ENCODE data around the gene HOXB4.

Gene HOXB4

GRCh38 chr17:48615047-48615962 is 37.2 kb upstream of the HOXB4 start, which contains the start of gene HOXB8:
Gene HOXB8 (minus strand): TSS chr17:48615292. CDS start chr17:48614704, 588 bp downstream.
- DNase-seq (ENCODE audit: low read depth): no peak

- no peak for DNase-seq (ENCODE audit: low read depth)
Observed at GRCh38 chr17:48613862-48614694, 35.9 kb upstream of the HOXB4 start.

- no peak for DNase-seq (ENCODE audit: low read depth)
Observed at GRCh38 chr17:48612854-48613691, 34.9 kb upstream of the HOXB4 start.

DNA sequence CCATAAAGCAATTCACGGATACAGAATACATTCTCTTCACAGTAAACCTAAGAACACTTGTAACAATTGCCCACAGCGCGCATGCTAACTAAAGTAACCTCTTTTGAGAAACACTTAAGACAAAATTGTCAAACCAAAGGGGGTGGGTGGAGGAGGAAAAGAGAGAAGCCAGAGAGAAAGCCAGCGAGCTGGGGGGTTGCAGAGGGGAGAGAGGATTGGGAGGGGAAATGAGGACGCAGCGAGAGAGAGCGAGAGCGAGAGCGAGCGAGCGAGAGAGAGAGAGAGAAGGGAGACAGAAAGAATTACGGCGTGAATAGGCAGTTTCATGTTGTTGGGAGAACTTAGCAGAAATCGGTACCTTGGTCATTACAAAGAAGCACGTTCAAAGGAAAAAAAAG is 34.3 kb upstream of the HOXB4 start:
- DNase-seq (ENCODE audit: low read depth): no peak

DNA sequence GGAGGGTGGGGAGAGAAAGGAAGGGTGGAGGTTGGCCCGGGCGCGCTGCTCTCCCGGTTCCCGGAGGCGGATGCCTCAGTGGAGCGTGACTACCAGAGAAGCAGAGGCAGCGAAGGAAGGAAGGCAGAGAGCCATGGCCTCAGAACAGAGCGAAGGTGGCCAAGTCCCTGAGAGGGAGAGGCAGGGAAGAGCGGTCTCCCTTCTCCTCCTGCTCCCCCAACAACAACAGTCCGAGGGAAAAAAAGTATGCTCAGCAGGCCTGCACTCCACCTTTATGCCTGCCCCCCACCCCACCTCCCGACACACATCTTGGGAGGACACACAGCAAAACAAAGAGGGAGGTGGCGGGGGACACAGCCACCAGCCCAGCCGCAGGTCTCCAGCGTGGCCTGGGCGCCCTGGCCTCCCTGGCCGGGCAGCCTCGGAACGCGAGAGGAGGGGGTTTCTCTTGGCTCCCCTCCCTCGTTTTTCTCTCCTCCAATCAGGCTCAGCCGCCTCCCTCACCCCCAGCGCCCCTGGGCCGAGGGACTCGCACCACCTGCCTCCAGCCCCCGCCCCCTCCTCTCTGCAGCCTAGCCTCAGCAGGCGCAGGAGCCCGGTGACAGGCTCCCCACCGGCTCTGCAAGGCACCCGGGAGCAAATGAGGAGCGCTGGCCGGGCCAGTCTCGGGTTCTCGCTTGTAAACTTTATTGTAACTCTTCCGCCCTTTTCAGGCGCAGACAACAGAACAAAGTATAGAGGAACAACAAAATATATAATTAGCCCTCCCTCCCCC is 33.7 kb upstream of the HOXB4 start:
- DNase-seq (ENCODE audit: low read depth): no peak

DNA sequence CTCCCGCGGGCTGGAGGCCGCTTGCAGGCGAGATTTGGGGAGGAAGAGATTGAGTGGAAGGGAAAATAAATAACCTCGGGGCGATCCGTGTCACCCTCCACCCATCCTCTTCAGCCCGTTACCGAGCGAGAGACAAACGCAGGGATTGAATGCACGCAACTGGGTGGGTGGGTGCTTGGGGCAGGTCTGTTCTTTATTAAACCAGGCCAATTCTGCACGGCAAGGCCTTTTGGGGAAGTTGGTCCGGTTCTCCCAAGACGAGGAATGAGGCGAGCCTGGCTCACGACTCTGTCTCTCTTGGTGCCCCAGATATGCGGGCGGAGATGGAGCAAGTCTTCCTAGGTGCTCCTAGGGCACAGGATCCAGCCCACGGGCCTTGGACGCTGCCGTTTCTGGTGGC is 33.1 kb upstream of the HOXB4 start:
- no peak for DNase-seq (ENCODE audit: low read depth)

GRCh38 chr17:48610282-48611211 is 32.4 kb upstream of the HOXB4 start, which contains the start of gene HOXB7:
Gene HOXB7 (minus strand): TSS chr17:48611017. CDS start chr17:48610918, 99 bp downstream.
- DNase-seq (ENCODE audit: low read depth): no peak

- DNase-seq (ENCODE audit: low read depth): no peak
Observed at GRCh38 chr17:48609759-48610281, 31.7 kb upstream of the HOXB4 start.

DNA sequence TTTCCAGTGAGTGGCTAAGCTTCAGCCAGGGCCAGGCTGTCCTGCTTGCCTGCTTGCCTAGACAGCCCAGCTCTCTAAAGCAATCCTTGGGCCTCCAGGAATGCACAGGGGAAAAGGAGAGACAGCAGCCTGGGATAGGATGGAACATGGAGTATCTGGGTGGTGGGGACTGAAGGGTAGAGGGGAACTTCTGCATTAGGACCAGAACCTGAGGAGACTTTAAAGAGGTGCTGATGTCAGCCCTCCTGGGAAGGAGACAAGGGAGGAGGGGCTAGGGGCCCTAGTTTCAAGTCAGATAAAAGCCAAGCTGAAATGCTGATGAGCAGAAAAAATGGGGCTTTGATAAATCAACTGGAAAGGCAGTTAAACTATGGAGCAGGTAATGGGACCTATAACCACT is 30.9 kb upstream of the HOXB4 start:
- DNase-seq (ENCODE audit: low read depth): no peak

GRCh38 chr17:48608494-48608834 is 30.3 kb upstream of the HOXB4 start:
- DNase-seq (ENCODE audit: low read depth): no peak

DNA sequence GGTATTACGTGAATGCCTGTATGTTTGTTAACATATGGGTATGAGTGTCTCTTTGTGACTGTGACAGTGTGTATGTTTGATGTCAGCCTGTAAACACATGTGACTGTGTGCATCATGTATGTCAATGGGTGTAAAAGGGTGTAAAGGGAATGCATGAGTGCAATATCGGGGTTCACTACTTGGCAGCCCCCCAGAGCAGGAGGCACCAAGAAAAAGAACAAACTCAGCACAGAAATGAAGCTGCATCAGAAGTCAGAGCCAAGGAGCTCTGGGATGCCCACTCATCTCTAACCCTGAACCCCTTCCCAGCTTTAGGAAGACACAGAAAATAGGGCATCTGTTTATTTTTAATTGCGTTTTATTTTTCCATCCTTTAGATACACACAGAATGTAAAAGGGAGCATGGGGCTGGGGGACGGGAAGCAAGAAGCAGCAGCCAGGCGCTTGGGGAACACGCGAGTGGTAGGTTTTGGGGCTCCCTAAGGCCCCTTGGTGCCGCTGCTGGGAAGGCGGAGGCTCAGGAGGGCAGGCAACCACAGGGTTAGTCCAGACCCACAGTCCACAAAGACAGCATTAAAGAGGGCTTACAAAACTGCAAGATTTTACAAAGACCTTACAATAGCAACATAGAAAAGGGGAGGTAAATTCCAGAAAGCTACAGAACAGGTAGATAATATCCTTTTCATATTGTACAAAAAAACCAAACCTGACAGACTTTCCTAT is 28.9 kb upstream of the HOXB4 start:
- no peak for DNase-seq (ENCODE audit: low read depth)

DNA sequence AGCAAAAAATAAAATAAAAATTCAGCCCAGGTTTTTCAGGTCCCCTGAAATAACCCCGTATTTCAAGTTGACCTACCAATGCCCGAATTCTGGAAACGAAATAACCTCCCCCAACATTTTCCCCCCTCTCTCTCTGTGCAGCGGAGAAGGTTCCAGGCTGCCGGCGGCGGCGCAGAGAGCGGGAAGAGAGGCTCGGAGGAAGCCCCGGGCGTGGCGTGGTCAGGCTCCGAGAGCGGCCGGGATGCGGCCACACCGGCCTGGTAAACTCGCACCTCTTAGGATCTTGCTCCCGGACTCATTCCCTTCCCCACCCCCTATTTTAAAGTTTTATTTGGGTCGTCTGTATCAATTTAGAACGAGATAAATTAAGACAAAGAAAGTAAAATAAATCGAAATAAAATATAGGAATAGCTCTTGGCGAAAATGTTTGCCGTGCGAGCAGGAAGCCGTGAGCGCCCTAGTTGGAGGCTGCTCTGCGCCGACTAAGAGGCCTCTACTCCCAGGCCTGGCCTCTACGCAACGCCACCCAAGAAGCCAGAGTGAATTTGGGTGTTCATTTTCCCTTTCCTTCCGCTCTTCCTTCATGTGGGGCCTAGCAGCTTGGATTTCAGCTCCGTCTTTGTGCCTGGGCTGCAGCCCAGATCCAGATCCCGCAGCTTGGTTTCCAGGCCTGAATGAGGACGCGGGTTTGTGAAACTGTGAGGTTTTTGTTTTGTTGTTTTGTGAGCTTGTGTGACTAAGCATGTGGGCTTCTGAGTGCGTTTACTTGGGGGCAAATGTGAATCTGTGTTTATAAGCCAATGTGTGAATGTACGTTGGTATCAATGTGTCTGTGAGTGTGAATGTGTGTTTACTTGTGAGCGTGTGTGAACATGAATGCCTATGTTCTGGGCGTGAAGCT is 28.1 kb upstream of the HOXB4 start:
- no peak for DNase-seq (ENCODE audit: low read depth)

- DNase-seq (ENCODE audit: low read depth): no peak
Observed at GRCh38 chr17:48605409-48605919, 27.3 kb upstream of the HOXB4 start.

DNA sequence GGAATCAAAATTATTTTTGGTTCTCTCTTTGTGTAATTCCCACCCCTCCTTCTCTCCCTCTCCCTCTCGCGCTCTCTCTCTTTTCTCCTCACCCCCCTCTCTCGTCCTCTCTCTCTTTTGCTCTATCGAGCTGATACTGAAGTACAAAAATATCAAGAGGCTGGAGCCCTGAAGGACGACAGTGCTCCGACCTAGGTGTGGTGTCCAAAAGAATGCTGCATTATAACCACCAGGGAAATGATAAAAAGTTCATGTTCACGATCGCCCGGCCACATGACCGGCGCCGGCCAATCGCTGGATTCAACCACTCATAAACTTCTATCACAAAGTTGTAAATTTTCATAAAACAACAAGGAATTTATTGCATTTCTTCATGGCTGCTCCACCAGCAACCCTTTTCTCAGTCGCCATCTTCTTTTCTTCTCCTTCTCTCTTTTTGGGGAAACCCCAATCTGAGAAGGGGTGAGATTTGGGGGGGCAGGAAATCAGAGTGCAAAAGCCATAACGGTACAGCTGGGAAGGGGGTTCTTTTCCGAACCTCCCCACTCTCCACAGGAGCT is 26.7 kb upstream of the HOXB4 start, which contains the start of gene HOXB6:
TSS of gene HOXB6 (minus strand) at position 217 of the 560 bp plus-strand sequence. CDS start 6,836 bp downstream, outside the sequence.
- DNase-seq (ENCODE audit: low read depth): no peak

DNA sequence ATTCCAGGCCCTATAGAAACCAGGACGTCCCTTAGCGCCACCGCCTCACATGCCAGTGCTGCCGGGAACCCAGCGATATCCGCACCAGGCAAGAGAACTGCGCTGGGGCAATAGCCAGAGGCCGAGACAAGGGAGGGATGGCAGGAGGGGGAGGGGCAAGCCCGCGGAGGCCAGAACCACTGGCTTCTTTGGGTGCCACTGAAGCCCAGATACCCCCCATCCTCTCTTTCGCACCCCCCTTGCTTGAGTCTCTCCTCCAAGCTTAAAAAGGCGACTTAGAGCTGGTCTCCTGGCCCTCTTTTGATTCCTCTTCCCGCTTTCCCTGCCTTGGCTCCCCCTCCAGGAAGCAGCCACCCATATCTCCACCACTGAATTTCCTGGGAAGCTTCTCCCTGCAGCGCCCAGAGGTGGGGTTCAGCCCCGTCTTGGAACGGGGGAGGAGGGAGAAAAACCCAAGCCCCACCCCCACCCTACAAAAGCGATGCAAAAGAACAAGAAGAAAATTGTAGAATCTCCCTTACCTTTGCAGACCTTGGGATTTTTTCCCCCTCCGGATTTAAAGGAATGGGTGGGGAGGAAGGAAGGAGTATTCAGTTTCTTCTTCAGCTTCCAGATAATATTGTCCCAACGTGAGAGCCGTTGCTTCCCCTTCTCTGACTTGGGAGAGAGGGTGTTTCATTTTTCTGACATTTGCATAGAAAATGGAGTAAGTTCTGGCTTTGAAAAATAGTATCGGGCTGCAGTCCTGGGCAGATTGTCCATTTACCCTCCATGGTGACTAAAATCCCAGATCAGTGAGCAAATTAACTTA is 26.0 kb upstream of the HOXB4 start:
- no peak for DNase-seq (ENCODE audit: low read depth)
